Mesodermal cell (in vitro differentiated cells): ENCODE measurements around the gene ERC1.
"Not testable (repeated sequence)": the region's sequence is repeated elsewhere in the genome, so short reads cannot be mapped to it uniquely, and the experiment has no call there.

Experiments used
- H3K27ac ChIP-seq: 2 replicates; pipeline ENCODE4 v1.7.0; 2013; ENCODE audit warnings: mild to moderate bottlenecking, low read depth, low read length, moderate library complexity; ENCODE audit not compliant: severe bottlenecking
- H3K36me3 ChIP-seq: 2 replicates; pipeline ENCODE4 v1.7.1; 2013; ENCODE audit warnings: mild to moderate bottlenecking, low read length, moderate library complexity; ENCODE audit not compliant: control insufficient read depth, insufficient read depth
- H3K4me1 ChIP-seq: one replicate; pipeline ENCODE4 v1.7.1; 2013; ENCODE audit warnings: mild to moderate bottlenecking, low read length; ENCODE audit not compliant: insufficient read depth, control insufficient read depth, poor library complexity, severe bottlenecking
- H3K4me3 ChIP-seq: 2 replicates; pipeline ENCODE4 v1.7.0; 2013; ENCODE audit warnings: low read length, control low read depth, mild to moderate bottlenecking; ENCODE audit not compliant: insufficient read depth, poor library complexity, severe bottlenecking; ENCODE audit errors: extremely low read depth
- H3K9me3 ChIP-seq: 2 replicates; pipeline ENCODE4 v1.7.1; 2013; ENCODE audit warnings: mild to moderate bottlenecking, low read length, moderate library complexity; ENCODE audit not compliant: control insufficient read depth
- WGBS, 2 experiments: methylation state at CpG; one replicate each; pipeline ENCODE4 v1.1.5; 2013; ENCODE audit warnings: missing lambda C conversion rate in 2 of 2; ENCODE audit not compliant: insufficient coverage in 2 of 2; 5-methylcytosine and 5-hydroxymethylcytosine counted together

The ERC1 gene

DNA sequence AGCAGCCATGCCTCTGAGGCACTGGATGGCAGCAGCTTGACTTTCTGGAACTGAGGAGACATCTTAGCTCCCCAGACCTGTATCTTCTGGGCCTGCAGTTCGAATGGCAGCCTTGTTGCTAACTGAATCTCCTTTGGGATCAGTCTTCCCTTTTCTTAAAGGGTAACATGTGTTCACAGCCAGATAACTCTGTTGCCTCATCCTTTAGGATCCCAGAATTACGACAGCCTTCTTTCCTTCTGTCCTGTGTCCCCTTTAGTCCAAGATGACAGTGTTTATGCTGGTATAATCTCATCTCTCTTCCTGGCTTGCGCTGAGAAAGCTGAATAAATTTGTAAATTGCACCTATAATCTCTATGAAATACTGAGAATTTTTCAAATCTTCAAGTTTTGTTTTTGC, 9.1 kb upstream of the ERC1 start:
- Histone ChIP-seq H3K4me3 (no peak overlapping the region), H3K36me3 (no peaks in the 10 kb centered on the region), H3K27ac (no peak overlapping the region), H3K4me1 (no peaks in the 10 kb centered on the region), H3K9me3 (no peaks in the 10 kb centered on the region)
- WGBS, 2 experiments, result 76 to 89% methylated on average over 1 to 2 of the region's 3 CpGs

DNA sequence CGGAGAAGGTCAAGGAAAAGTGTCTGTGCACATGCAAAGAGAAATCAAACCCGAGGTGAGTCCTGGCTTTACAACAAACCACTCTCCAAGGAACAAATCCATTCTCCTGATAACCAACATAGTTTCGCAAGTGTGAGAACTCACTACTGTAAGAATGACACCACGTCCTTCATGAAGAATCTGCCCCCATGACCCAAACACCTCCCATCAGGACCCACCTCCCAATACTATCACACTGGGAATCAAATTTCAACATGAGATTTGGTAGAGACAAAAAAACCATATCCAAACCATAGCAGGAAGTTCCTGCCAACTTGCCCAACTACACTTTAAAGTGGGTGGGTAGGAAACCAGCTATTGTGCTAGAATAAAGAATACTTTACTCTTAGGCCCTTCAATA, 2.4 kb upstream of the ERC1 start:
- H3K9me3 ChIP-seq, result no peaks in the 10 kb centered on the region
- no peak overlapping the region for H3K27ac ChIP-seq
- H3K4me1 ChIP-seq, result peaks cover 16% of the 10 kb centered on the region
- H3K4me3 ChIP-seq, result no peak overlapping the region
- H3K36me3 ChIP-seq, result no peaks in the 10 kb centered on the region
- WGBS, 2 experiments, result 82 to 93% methylated on average over 4 of the region's 4 CpGs

DNA sequence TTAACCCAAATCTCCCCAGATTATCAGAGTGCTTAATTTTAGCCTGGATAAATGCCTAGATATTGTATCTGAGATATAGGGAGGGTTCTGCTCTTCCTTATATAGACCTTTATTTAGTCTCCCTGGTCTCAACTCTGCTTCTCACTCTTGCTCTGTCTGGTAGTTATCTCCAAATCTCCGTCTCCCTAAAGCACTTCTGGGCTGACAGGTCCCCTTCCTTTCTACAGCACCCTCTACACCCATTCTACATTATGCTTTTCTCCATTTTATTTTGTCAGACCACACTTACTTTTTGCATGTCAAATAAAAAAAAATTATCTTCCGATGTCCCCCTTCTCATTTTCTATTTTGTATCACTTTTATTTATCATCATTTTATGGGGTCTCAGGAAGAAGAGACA, 2.0 kb upstream of the ERC1 start:
- H3K36me3 ChIP-seq, result no peaks in the 10 kb centered on the region
- no peaks in the 10 kb centered on the region for H3K9me3 ChIP-seq
- 79 to 100% methylated on average over 1 to 2 of the region's 2 CpGs for WGBS, 2 experiments
- peaks cover 16% of the 10 kb centered on the region for H3K4me1 ChIP-seq
- H3K27ac ChIP-seq, result no peak overlapping the region
- no peak overlapping the region for H3K4me3 ChIP-seq

DNA sequence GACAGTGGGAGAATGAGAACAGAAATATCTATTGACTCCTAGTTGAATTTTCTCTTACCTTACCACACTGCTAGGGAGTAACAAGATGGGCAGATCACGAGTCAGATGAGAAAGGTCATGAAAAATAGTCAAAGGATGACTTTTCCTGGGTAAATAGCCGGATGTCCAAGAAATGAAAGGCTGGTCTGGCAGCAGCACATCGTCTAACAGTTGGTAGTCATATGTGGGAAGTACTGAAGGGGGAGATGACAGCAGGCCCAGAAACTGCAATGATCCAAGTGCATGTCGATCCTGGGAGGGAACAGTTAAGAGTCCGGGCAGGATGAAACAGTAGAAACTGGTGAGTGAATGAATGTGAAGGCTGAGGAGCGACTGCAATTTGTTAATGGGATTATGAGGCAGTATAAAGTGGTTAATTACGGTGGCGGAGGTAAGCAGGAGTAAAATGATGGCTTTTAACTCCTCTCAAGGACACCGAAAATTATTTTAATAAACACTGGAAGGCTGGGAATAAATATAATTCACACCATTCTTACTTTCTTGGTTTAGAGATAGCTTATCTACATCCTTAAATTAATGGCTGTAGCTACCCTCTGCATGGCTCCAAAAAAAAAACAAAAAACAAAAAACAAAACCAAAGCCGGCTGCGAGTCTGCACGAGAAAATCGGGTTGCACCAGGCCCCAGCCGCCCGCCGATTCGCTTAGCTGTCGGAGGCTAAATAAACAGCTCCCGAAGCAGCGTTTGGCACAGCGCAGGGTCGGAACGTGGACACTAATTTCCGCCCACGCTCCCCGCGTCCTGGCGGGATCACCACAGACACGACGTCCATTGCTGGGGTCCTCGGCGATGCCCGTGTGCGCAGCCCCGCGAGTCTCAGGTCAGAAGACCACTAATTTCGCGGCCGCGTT, 1.0 kb upstream of the ERC1 start:
- H3K9me3 ChIP-seq, result no peaks in the 10 kb centered on the region
- 5 to 6% methylated on average over 31 to 33 of the region's 40 CpGs for WGBS, 2 experiments
- peaks cover 16% of the 10 kb centered on the region for H3K4me1 ChIP-seq
- H3K4me3 ChIP-seq, result peak overlapping the region; percentile 84
- H3K27ac ChIP-seq, result peak overlapping the region; percentile 97
- H3K36me3 ChIP-seq, result no peaks in the 10 kb centered on the region

DNA sequence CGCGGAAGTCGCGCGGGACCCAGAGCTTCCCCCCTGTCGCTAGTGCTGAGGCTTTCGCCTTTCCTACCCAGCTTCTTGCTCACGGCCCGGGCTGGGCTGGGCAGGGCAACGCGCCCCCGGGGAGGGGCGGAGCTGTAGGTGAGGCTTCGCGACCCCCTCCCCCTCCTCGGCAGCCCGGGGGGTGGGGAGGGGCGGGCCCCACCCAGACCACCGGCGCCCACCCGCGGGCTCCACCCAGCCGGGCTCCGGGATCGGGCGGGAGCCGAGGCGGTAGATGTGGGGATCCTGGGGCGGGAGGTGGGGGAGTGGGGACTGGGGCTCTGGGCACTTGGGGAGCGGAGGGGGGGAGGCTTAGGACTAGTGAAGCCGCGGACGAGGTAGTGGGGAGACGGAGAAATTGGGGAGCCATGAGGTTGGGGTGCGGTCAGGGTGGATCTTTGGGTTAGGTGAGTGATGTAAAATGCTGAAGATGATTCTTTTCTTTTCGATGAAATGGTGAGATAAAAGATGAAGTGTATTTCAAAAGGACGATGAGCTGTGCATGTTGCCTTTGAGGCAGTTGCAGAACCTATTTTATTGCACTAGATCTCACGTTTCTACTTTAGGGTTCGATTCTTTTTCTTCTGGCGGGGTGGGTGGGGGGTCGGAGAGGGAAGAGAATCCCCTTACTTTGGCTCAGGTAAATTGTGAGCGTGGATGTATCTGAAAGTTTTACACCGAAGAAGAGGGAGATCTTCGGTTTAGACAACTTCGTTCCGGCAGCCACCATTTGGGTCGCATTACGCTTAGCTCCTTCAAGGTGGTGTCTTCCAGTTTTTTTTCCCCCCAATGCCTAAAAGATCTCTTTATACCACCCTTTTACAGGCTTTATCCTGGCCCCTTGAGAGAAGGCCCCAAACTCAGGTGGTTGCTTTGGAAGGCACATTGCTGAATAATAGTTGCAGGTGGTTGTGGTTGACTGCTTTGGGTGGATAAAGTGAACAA, 619 bp downstream of the ERC1 start:
- Histone ChIP-seq H3K4me3 (peak overlapping the region; percentile 84), H3K36me3 (no peaks in the 10 kb centered on the region), H3K9me3 (no peaks in the 10 kb centered on the region), H3K27ac (peak overlapping the region; percentile 97), H3K4me1 (peaks cover 16% of the 10 kb centered on the region)
- WGBS, 2 experiments, result 1 to 2% methylated on average over 17 to 30 of the region's 48 CpGs

DNA sequence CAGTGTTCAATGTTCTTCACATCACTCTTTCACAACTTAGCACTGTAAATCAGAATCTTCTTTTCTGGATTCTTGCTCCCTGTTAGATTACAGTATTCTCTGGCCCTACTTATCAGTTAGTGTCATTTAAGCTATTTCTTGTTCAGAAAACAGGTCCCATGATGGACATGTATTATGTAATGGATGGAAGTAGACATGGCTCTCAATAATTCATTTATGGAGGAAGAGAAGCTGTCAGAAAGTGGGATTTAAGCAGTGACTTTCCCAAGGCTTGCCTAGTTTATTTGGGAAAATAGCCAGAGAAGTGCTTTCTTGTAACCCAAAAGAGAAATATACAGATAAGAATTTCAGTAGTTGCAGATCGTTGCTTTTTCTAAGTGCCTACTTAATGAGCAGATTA, 1.6 kb downstream of the ERC1 start:
- no peak overlapping the region for H3K27ac ChIP-seq
- no peaks in the 10 kb centered on the region for H3K9me3 ChIP-seq
- H3K4me3 ChIP-seq, result peak overlapping the region; percentile 84
- no CpG with 5 or more reads among the region's 1 CpG for WGBS, 2 experiments
- H3K36me3 ChIP-seq, result no peaks in the 10 kb centered on the region
- H3K4me1 ChIP-seq, result peaks cover 16% of the 10 kb centered on the region

DNA sequence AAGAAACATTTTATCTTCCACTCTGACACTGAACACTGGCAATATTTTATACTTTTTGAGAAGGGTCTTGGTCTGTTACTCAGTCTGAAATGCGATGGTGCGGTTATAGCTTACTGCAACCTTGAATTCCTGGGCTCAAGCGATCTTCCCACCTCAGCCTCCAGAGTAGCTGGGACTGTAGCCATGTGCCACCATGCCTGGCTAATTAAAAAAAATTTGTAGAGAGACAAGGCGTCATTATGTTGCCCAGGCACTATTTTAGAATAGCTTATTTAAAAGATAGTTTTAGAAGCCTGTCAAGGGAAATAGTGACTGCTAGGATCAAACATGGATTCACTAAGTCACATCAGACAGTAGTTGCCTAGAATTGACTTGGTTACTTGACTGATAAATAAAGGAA, 5.9 kb downstream of the ERC1 start:
- Histone ChIP-seq H3K4me3 (no peak overlapping the region), H3K4me1 (no peaks in the 10 kb centered on the region), H3K27ac (no peak overlapping the region), H3K36me3 (peaks cover 10% of the 10 kb centered on the region), H3K9me3 (no peaks in the 10 kb centered on the region)
- 91 to 100% methylated on average over 3 of the region's 4 CpGs for WGBS, 2 experiments

DNA sequence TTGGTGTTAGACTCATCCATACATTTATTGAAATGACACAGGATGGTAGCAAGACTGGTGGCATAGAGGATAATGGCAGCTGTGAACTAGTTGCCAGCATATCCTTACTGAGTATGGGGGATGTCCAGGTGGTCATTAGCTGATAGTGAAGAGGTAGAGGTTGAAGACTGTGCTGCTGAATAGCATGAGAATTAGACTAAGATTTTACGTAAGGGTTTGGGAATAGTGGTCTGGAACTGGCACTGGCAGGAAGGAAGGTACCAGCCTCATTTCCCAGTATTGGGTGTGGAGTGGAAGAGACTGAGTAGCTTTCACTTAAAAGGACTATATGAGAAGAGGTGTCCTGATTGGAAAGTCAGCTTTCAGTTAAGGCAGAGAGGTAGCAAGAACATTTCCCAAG, 6.5 kb downstream of the ERC1 start:
- Histone ChIP-seq H3K4me3 (no peak overlapping the region), H3K9me3 (no peaks in the 10 kb centered on the region), H3K27ac (no peak overlapping the region), H3K4me1 (no peaks in the 10 kb centered on the region), H3K36me3 (peaks cover 10% of the 10 kb centered on the region)
- 100% methylated on average over 1 of the region's 1 CpG for WGBS, 2 experiments

DNA sequence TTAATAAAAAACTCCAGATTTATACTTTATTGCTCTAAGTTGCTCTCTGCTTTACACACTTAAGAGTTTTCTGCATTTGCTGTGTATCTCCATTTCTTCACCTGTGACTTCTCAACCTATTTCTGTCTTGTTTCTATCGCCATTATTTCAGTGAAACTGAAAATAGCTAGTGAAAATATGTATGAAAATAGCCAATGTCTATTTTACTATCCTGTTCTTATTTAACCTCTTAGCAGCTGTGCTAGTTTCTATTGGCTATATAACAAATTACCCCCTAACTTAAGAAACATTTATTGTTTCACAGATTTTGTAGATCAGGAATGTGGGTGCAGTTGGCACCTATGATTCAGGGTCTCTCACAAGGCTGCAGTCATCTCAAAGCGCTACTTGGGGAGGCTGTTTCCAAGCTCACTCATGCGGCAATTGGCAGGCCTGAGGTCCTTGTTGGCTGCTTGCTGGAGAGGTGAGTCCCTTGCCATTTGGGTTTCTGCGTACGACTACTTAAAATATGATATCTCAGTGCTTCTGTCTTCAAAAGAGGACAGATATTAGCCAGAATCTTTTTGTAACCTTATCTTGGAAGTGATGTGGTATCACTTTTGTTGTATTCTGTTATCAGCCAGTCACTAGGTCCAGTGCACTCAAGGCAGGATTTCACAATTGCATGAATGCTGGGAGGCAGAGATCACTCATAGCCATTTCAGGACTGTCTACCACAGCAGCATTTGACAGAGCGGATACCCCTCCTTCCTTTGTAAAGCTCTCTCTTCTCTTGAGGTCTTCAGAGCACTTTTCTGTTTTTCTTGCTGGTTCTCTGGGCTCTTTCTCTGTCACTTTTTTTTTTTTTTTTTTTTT, 7.2 kb downstream of the ERC1 start:
- Histone ChIP-seq H3K36me3 (peaks cover 10% of the 10 kb centered on the region), H3K4me3 (no peak overlapping the region), H3K9me3 (no peaks in the 10 kb centered on the region), H3K27ac (no peak overlapping the region), H3K4me1 (no peaks in the 10 kb centered on the region)
- WGBS, 2 experiments, result 93 to 94% methylated on average over 3 to 4 of the region's 6 CpGs

DNA sequence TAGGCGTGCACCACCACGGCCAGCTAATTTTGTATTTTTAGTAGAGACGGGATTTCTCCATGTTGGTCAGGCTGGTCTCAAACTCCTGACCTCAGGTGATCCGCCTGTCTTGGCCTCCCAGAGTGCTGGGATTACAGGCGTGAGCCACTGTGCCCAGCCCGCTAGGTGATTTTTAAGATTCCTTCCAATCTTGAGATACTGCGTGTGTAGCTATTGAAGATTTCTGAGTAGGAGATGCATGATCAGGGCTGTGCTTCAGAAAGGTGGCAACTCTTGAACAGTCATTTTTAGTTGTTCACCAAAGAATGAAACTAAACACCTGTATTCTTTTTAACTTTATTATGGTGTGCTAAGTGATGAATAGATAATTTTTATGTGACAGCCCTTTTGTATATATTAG, 8.7 kb downstream of the ERC1 start:
- WGBS, 2 experiments, result 90 to 91% methylated on average over 7 of the region's 7 CpGs
- H3K9me3 ChIP-seq, H3K27ac ChIP-seq, H3K36me3 ChIP-seq, H3K4me3 ChIP-seq, H3K4me1 ChIP-seq: not testable (repeated sequence)
